ENCODE results near the gene CASP4.
"Not testable (repeated sequence)": the region's sequence is repeated elsewhere in the genome, so short reads cannot be mapped to it uniquely, and the experiment has no call there.

The CASP4 gene

GRCh38 chr11:104946907-104947306 lies 21.5 kb downstream of the CASP4 start:
- DNase-seq: no peak

- DNase-seq: no peak
These were observed 24.3 kb downstream of the CASP4 start for GRCh38 chr11:104944076-104944475.

- no peak for DNase-seq
These were observed 24.8 kb downstream of the CASP4 start for GRCh38 chr11:104943561-104943960.

GRCh38 chr11:104934594-104934993 lies 33.8 kb downstream of the CASP4 start:
- DNase-seq: no peak

- DNase-seq: not testable (repeated sequence)
These were observed 34.3 kb downstream of the CASP4 start for GRCh38 chr11:104934073-104934472.

- no peak for DNase-seq
These were observed 39.6 kb downstream of the CASP4 start for GRCh38 chr11:104928811-104929210.

- DNase-seq: no peak
These were observed 41.4 kb downstream of the CASP4 start for GRCh38 chr11:104926771-104927611.

GRCh38 chr11:104925850-104926249 lies 42.5 kb downstream of the CASP4 start:
- no peak for DNase-seq

- no peak for DNase-seq
These were observed 50.1 kb downstream of the CASP4 start for GRCh38 chr11:104918113-104918824.

GRCh38 chr11:104917271-104918112 lies 50.9 kb downstream of the CASP4 start:
- no peak for DNase-seq

- no peak for DNase-seq
These were observed 51.9 kb downstream of the CASP4 start for GRCh38 chr11:104916442-104916841.

- no peak for DNase-seq
These were observed 56.3 kb downstream of the CASP4 start for GRCh38 chr11:104912102-104912501.

GRCh38 chr11:104908186-104908531 lies 60.2 kb downstream of the CASP4 start:
- no peak for DNase-seq

GRCh38 chr11:104907521-104908185 lies 60.7 kb downstream of the CASP4 start:
- no peak for DNase-seq

- no peak for DNase-seq
These were observed 63.1 kb downstream of the CASP4 start for GRCh38 chr11:104905271-104905670.

GRCh38 chr11:104899226-104899625 lies 69.1 kb downstream of the CASP4 start:
- no peak for DNase-seq

GRCh38 chr11:104898685-104899013 lies 69.7 kb downstream of the CASP4 start:
- no peak for DNase-seq

GRCh38 chr11:104897891-104898684 lies 70.3 kb downstream of the CASP4 start, which contains the start of gene CASP12:
CASP12 (minus strand) TSS chr11:104898460.
- no peak for DNase-seq

GRCh38 chr11:104895634-104896033 lies 72.7 kb downstream of the CASP4 start:
- DNase-seq: no peak

- DNase-seq: no peak
These were observed 74.5 kb downstream of the CASP4 start for GRCh38 chr11:104893876-104894275.

Data from activated CD8-positive, alpha-beta memory T cell treated with anti-CD3 and anti-CD28 coated beads for 24 hours (primary cell).